HG03025 (cell line): Measurements from ENCODE around the gene UHRF2.
"Not testable (repeated sequence)": the region's sequence is repeated elsewhere in the genome, so short reads cannot be mapped to it uniquely, and the experiment has no call there.

Source experiments
- ATAC-seq: cut with Tn5 transposase; IDR thresholded peaks from one replicate; pipeline ENCODE4 v1.9.1; 2021; ENCODE audit warnings: mild to moderate bottlenecking, moderate library complexity; ENCODE audit not compliant: unreplicated experiment, low FRiP score

The UHRF2 gene

GRCh38 chr9:6473151-6473550, 60.2 kb downstream of the UHRF2 start:
- no peak for ATAC-seq

GRCh38 chr9:6479959-6480358, 67.0 kb downstream of the UHRF2 start:
- ATAC-seq, result no peak

GRCh38 chr9:6484210-6484609, 71.2 kb downstream of the UHRF2 start:
- ATAC-seq, result no peak

- no peak for ATAC-seq
These were observed 75.4 kb downstream of the UHRF2 start for GRCh38 chr9:6488395-6488794.

- no peak for ATAC-seq
These were observed 76.1 kb downstream of the UHRF2 start for GRCh38 chr9:6489099-6489498.

GRCh38 chr9:6490863-6491262, 77.9 kb downstream of the UHRF2 start:
- no peak for ATAC-seq

- ATAC-seq, result no peak
These were observed 82.5 kb downstream of the UHRF2 start for GRCh38 chr9:6495466-6495865.

- no peak for ATAC-seq
These were observed 86.0 kb downstream of the UHRF2 start for GRCh38 chr9:6498982-6499381.

GRCh38 chr9:6501526-6502210, 88.7 kb downstream of the UHRF2 start:
- ATAC-seq, result no peak

- no peak for ATAC-seq
These were observed 89.4 kb downstream of the UHRF2 start for GRCh38 chr9:6502399-6502798.

- no peak for ATAC-seq
These were observed 93.6 kb downstream of the UHRF2 start for GRCh38 chr9:6506571-6506970.

- no peak for ATAC-seq
These were observed 99.2 kb downstream of the UHRF2 start for GRCh38 chr9:6512085-6512657.

GRCh38 chr9:6522263-6522662, 109.3 kb downstream of the UHRF2 start:
- ATAC-seq, result no peak

GRCh38 chr9:6525326-6526045, 112.5 kb downstream of the UHRF2 start:
- no peak for ATAC-seq

- no peak for ATAC-seq
These were observed 122.6 kb downstream of the UHRF2 start for GRCh38 chr9:6535594-6535993.

- no peak for ATAC-seq
These were observed 125.7 kb downstream of the UHRF2 start for GRCh38 chr9:6538666-6539071.

GRCh38 chr9:6542617-6543016, 129.6 kb downstream of the UHRF2 start:
- not testable (repeated sequence) for ATAC-seq

GRCh38 chr9:6543204-6543603, 130.2 kb downstream of the UHRF2 start:
- ATAC-seq, result no peak

GRCh38 chr9:6545017-6545691, 132.2 kb downstream of the UHRF2 start:
- ATAC-seq, result no peak

- ATAC-seq, result no peak
These were observed 136.3 kb downstream of the UHRF2 start for GRCh38 chr9:6549106-6549800.

GRCh38 chr9:6551136-6551535, 138.1 kb downstream of the UHRF2 start:
- ATAC-seq, result no peak
